Effector memory CD4-positive, alpha-beta T cell (primary cell): ENCODE results near the gene KRTAP12-4.
"Not testable (repeated sequence)": the region's sequence is repeated elsewhere in the genome, so short reads cannot be mapped to it uniquely, and the experiment has no call there.

Source experiments
- DNase-seq, 3 donors: peaks; one replicate each; pipeline ENCODE4 v3.0.0-alpha.2; 2020
- H3K27ac ChIP-seq: 2 replicates; pipeline ENCODE4 v1.7.0; 2013; ENCODE audit warnings: mild to moderate bottlenecking, low read length, moderate library complexity; ENCODE audit not compliant: insufficient read depth, poor library complexity, severe bottlenecking
- H3K27me3 ChIP-seq: replicated peaks from 2 replicates; pipeline ENCODE4 v1.7.0; 2013; ENCODE audit warnings: mild to moderate bottlenecking, low read length; ENCODE audit not compliant: insufficient read depth, control insufficient read depth, poor library complexity, severe bottlenecking
- H3K36me3 ChIP-seq: 2 replicates; pipeline ENCODE4 v1.7.0; 2013; ENCODE audit warnings: mild to moderate bottlenecking, low read length, moderate library complexity; ENCODE audit not compliant: control insufficient read depth, insufficient read depth
- H3K4me1 ChIP-seq: 2 replicates; pipeline ENCODE4 v1.7.0; 2013; ENCODE audit warnings: low read length, mild to moderate bottlenecking; ENCODE audit not compliant: control insufficient read depth, insufficient read depth, poor library complexity, severe bottlenecking
- H3K4me3 ChIP-seq: 2 replicates; pipeline ENCODE4 v1.7.0; 2013; ENCODE audit warnings: low read length, low read depth, mild to moderate bottlenecking; ENCODE audit not compliant: insufficient read depth, poor library complexity, severe bottlenecking
- H3K9me3 ChIP-seq: 2 replicates; pipeline ENCODE4 v1.7.0; 2013; ENCODE audit warnings: mild to moderate bottlenecking, low read length, moderate library complexity; ENCODE audit not compliant: control insufficient read depth

KRTAP12-4 gene

DNA sequence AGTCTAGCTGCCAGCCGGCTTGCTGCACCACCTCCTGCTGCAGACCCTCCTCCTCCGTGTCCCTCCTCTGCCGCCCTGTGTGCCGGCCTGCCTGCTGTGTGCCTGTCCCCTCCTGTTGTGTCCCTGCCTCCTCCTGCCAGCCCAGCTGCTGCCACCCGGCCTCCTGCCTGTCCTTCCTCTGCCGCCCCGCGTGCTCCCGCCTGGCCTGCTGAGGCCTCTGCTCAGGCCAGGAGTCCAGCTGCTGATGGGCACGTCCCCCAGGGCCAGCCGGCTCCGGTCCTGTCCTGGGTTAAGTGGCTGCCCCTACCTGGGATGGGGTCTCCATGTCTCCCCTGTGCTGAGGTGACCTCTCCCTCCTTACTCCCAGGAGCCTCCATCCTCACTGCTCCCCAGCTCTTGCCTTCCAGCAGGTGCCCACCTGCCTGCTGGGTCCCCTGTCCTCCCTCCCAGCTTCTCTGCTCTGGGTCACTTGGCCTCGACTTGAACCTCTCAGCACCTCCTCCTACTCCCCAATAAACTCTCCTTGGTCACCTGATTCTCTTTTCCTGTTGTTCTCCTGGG lies 41.7 kb downstream of the KRTAP12-4 start:
- Histone ChIP-seq H3K36me3 (no peaks in the 10 kb centered on the region), H3K4me1 (peaks cover 6% of the 10 kb centered on the region), H3K4me3 (no peak overlapping the region), H3K27me3 (no peaks in the 10 kb centered on the region), H3K27ac (no peak overlapping the region), H3K9me3 (no peaks in the 10 kb centered on the region)
- no peak for DNase-seq

DNA sequence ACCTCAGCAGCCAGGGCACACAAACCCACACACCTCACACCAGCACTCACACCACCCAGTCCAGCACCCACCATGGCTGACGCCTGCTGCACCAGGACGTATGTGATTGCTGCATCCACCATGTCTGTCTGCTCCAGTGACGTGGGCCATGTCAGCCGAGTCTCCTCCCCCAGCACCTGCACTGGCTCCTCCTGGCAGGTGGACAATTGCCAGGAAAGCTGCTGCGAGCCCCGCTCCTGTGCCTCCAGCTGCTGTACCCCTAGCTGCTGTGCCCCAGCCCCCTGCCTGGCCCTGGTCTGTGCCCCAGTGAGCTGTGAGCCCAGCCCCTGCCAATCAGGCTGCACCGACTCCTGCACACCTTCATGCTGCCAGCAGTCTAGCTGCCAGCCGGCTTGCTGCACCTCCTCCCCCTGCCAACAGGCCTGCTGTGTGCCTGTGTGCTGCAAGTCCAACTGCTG lies 42.4 kb downstream of the KRTAP12-4 start, which contains the start of gene KRTAP10-8:
Gene KRTAP10-8 (plus strand): TSS at position 51 of the 458 bp plus-strand sequence. CDS start 22 bp downstream, at position 73.
- H3K27me3 ChIP-seq, result no peaks in the 10 kb centered on the region
- H3K9me3 ChIP-seq, result no peaks in the 10 kb centered on the region
- H3K4me1 ChIP-seq, result peaks cover 6% of the 10 kb centered on the region
- H3K4me3 ChIP-seq, result no peak within 1 kb of the TSS
- no peak for DNase-seq
- H3K27ac ChIP-seq, result no peak within 1 kb of the TSS
- no peaks in the 10 kb centered on the region for H3K36me3 ChIP-seq

DNA sequence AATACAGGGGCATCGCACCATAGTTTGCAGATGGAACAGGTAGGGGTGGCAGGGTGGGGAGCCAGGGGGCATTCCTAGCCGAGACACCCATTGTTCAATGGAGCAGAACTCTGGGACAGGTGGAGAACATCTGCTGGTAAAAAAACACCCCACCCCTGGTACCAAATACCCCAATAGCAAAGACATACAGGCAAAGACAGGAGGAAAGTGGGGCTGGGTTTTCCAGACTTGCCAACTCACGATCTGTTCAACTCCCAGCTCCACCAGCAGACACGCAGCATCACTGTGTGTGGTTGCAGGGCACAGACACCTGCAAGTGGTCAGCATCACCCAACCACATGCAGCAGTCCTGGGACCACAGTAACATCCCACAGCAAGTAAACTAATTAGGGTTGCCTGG lies 42.9 kb downstream of the KRTAP12-4 start:
- no peaks in the 10 kb centered on the region for H3K27me3 ChIP-seq
- no peak overlapping the region for H3K4me3 ChIP-seq
- peaks cover 6% of the 10 kb centered on the region for H3K4me1 ChIP-seq
- H3K9me3 ChIP-seq, result no peaks in the 10 kb centered on the region
- no peak for DNase-seq
- H3K36me3 ChIP-seq, result no peaks in the 10 kb centered on the region
- no peak overlapping the region for H3K27ac ChIP-seq

DNA sequence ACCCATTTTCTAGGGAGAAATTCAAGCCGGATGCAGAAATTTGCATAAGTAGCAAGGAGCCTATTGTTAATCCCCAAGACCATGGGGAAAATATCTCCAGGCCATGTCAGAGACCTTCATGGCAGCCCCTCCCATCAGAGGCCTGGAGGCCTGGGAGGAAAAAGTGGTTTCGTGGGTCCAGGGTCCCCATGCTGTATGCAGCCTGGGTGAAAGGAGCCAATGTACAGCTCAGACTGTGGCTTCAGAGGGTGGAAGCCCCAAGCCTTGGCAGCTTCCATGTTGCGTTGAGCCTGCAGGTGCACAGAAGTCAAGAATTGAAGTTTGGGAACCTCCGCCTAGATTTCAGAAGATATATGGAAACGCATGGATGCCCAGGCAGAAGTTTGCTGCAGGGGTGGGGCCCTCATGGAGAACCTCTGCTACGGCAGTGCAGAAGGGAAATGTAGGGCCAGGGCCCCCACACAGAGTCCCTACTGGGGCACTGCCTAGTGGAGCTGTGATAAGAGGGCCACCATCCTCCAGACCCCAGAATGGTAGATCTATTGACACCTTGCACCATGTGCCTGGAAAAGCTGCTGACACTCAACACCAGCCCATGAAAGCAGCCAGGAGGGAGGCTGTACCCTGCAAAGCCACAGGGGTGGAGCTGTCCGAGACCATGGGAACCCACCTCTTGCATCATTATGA lies 44.2 kb downstream of the KRTAP12-4 start:
- DNase-seq, H3K27ac ChIP-seq, H3K27me3 ChIP-seq, H3K4me1 ChIP-seq, H3K9me3 ChIP-seq, H3K4me3 ChIP-seq, H3K36me3 ChIP-seq: not testable (repeated sequence)

DNA sequence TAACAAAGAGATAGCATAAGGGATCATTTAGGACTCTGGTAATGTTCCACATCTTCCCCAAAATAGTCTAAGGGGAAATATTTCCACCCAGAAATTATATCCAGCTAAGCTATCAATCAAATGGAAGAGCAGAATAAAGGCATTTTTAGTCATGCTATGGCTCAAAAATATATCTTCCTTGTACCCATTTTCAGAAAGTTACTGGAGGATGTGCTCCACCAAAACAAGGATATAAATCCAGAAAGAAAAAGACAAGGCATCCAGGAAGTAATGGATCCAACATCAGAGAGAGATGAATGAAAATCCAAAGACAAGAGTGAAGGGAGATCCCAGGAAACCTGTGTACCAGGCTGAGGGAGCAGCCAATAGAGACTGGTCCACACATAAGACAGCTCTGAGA lies 45.3 kb downstream of the KRTAP12-4 start:
- H3K27me3 ChIP-seq, result no peaks in the 10 kb centered on the region
- H3K27ac ChIP-seq, result no peak overlapping the region
- no peak for DNase-seq
- H3K4me1 ChIP-seq, result no peaks in the 10 kb centered on the region
- no peaks in the 10 kb centered on the region for H3K9me3 ChIP-seq
- H3K36me3 ChIP-seq, result no peaks in the 10 kb centered on the region
- no peak overlapping the region for H3K4me3 ChIP-seq

DNA sequence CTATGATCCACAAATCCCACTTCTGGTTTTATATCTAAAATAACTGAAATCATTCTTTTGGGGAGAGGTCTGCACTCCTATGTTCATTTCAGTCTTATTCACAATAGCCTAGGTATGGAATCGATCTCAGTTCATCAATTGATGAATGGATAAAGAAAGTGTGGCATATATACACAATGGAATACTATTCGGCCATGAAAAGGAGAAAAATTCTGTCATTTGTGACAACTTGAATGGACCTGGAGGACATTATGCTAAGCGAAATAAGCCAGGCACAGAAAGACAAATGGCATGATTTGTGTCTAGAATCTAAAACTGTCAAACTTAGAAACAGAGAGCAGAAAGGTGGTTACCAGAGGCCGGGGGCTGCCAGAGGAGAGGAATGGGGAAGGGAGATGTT lies 48.0 kb downstream of the KRTAP12-4 start:
- no peak overlapping the region for H3K27ac ChIP-seq
- H3K4me1 ChIP-seq, result no peaks in the 10 kb centered on the region
- H3K9me3 ChIP-seq, result no peaks in the 10 kb centered on the region
- H3K27me3 ChIP-seq, result no peaks in the 10 kb centered on the region
- no peaks in the 10 kb centered on the region for H3K36me3 ChIP-seq
- H3K4me3 ChIP-seq, result no peak overlapping the region
- no peak for DNase-seq
